SH-SY5Y (cell line): ENCODE measurements around the gene ITFG1.

Experiments used
- GATA2 ChIP-seq: IDR thresholded peaks from 2 replicates; pipeline ENCODE4 v1.6.1; 2011; ENCODE audit warnings: mild to moderate bottlenecking, low read depth, low read length
- GATA3 ChIP-seq: IDR thresholded peaks from 2 replicates; pipeline ENCODE4 v1.6.1; 2011; ENCODE audit warnings: low read depth, mild to moderate bottlenecking, low read length, moderate library complexity

- TF ChIP-seq GATA2 (no peak), GATA3 (no peak)
These were observed 31.8 kb upstream of the ITFG1 start for GRCh38 chr16:47492428-47493377.
